Upper lobe of right lung (tissue), 1 donor: Measurements from ENCODE around the gene TMEM240. TPM values are rescaled to one million over a fixed set of nuclear protein-coding genes. Genes with fewer than 3 reads are reported as not detected.
"Not testable (repeated sequence)": the region's sequence is repeated elsewhere in the genome, so short reads cannot be mapped to it uniquely, and the experiment has no call there.

Experiments
- ATAC-seq: fragments of 200-7000 bp; cut with Tn5 transposase; one replicate; pipeline ENCODE4 v1.9.1; 2020; ENCODE audit warnings: mild to moderate bottlenecking, moderate library complexity
- DNase-seq: peaks from one replicate; pipeline ENCODE4 v3.0.0-alpha.2; 2020
- H3K27ac ChIP-seq: fragments of 200-600 bp; one replicate; pipeline ENCODE4 v1.8.0; 2022
- H3K27me3 ChIP-seq: fragments of 200-600 bp; one replicate; pipeline ENCODE4 v1.8.0; 2022; ENCODE audit warnings: mild to moderate bottlenecking
- H3K36me3 ChIP-seq: fragments of 200-600 bp; one replicate; pipeline ENCODE4 v1.8.0; 2022
- H3K4me1 ChIP-seq: fragments of 200-600 bp; one replicate; pipeline ENCODE4 v1.8.0; 2022
- H3K4me3 ChIP-seq: fragments of 200-600 bp; one replicate; pipeline ENCODE4 v1.8.0; 2022; ENCODE audit warnings: mild to moderate bottlenecking
- H3K9me3 ChIP-seq: fragments of 200-600 bp; one replicate; pipeline ENCODE4 v1.8.0; 2022
- intact Hi-C: fragments of 100-400 bp; cut with DNase I; formaldehyde crosslinking; loops from one replicate; pipeline ENCODE4 v1.11.0; 2022
- total RNA-seq: library from RNA; stranded (reverse); fragmentation: NEBNext Ultra II Directional; extraction: Animal tissue kit (Norgen Biotek cat#: 25700); gene quantifications from one replicate; pipeline ENCODE4 v1.2.1, GENCODE V29; 2021
- TF ChIP-seq, protein P1 (sequence below): fragments of 200-600 bp; IDR thresholded peaks from one replicate; pipeline ENCODE4 v1.8.0; 2022; ENCODE audit warnings: antibody characterized with exemption
- donor health status: DM: no; HTN: yes; CAD: no; lungs with severe emphysema.

Gene TMEM240
- total RNA-seq, 1 donor from 2014 or later = 2.9 TPM

DNA sequence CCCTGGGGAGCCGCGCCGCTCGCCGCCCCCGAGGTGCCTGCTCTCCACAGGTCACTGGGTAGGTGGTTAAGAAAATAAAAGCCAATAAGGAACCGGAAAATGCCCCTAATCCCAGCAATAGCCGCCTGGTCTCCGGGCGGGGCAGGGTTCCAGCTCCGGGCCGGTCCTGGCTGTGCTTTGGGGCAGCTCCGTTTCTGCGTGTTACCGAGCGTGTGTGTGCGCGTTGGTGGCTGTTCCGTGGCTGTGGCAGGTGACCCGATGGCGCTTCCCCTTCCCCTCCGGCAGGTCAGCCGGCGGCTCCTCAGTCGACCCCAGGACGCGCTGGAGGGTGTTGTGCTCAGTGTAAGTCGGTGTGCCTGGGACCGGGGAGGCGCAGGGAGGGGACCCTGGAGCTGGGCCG lies 17.2 kb downstream of the TMEM240 start:
- H3K36me3 ChIP-seq = peaks cover 21% of the 10 kb centered on the region
- H3K4me3 ChIP-seq, H3K4me1 ChIP-seq, DNase-seq, intact Hi-C loops, H3K9me3 ChIP-seq, H3K27me3 ChIP-seq, H3K27ac ChIP-seq, ATAC-seq: not testable (repeated sequence)

- ATAC-seq, H3K27ac ChIP-seq, H3K9me3 ChIP-seq, H3K4me3 ChIP-seq, H3K27me3 ChIP-seq, intact Hi-C loops, DNase-seq, H3K4me1 ChIP-seq: not testable (repeated sequence)
- H3K36me3 ChIP-seq = peaks cover 20% of the 10 kb centered on the region
Measured at GRCh38 chr1:1522536-1522935, 17.9 kb downstream of the TMEM240 start.

GRCh38 chr1:1521331-1521730 lies 19.1 kb downstream of the TMEM240 start:
- H3K27ac ChIP-seq = no peak overlapping the region
- intact Hi-C loops = no loop called here
- ATAC-seq (no peak), DNase-seq (no peak)
- no peaks in the 10 kb centered on the region for H3K27me3 ChIP-seq
- TF ChIP-seq, protein P1, sequence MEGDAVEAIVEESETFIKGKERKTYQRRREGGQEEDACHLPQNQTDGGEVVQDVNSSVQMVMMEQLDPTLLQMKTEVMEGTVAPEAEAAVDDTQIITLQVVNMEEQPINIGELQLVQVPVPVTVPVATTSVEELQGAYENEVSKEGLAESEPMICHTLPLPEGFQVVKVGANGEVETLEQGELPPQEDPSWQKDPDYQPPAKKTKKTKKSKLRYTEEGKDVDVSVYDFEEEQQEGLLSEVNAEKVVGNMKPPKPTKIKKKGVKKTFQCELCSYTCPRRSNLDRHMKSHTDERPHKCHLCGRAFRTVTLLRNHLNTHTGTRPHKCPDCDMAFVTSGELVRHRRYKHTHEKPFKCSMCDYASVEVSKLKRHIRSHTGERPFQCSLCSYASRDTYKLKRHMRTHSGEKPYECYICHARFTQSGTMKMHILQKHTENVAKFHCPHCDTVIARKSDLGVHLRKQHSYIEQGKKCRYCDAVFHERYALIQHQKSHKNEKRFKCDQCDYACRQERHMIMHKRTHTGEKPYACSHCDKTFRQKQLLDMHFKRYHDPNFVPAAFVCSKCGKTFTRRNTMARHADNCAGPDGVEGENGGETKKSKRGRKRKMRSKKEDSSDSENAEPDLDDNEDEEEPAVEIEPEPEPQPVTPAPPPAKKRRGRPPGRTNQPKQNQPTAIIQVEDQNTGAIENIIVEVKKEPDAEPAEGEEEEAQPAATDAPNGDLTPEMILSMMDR = no peak
- H3K9me3 ChIP-seq = no peaks in the 10 kb centered on the region
- no peak overlapping the region for H3K4me3 ChIP-seq
- H3K36me3 ChIP-seq = peaks cover 25% of the 10 kb centered on the region
- no peaks in the 10 kb centered on the region for H3K4me1 ChIP-seq

DNA sequence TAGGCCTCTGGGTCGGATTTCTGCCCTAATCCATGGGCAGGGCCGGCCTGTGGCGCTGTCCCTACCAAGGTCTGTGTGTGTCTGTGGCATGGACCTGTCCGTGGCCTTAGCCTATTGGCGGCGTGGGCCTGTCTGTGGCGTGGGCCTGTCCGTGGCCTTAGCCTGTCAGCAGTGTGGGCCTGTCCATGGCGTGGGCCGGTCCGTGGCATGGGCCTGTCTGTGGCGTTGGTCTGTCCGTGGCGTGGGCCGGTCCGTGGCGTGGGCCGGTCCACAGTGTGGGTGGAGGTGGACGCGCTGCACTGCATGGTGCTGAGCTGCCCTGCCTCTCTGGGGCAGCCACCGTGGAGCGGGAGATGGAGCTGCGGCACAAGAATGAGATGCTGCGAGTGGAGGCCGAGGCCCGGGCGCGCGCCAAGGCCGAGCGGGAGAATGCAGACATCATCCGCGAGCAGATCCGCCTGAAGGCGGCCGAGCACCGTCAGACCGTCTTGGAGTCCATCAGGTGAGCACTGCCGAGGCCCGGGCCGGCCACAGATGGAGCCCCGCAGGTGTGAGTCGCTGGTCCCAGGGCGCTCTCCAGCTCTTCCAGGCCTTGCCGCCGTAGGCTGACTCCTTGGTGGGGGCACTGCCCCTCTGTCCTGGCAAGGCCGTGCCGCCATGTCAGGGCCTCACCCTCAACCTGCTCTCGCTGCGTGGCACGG lies 20.5 kb downstream of the TMEM240 start:
- H3K27me3 ChIP-seq, DNase-seq, H3K4me1 ChIP-seq, H3K9me3 ChIP-seq, H3K27ac ChIP-seq, intact Hi-C loops, H3K4me3 ChIP-seq: not testable (repeated sequence)
- ATAC-seq = peak; percentile 3
- H3K36me3 ChIP-seq = peaks cover 25% of the 10 kb centered on the region

- H3K36me3 ChIP-seq = peaks cover 25% of the 10 kb centered on the region
- H3K27ac ChIP-seq, intact Hi-C loops, DNase-seq, H3K27me3 ChIP-seq, H3K9me3 ChIP-seq, H3K4me3 ChIP-seq, H3K4me1 ChIP-seq, ATAC-seq: not testable (repeated sequence)
Measured at GRCh38 chr1:1518621-1519007, 21.8 kb downstream of the TMEM240 start.

DNA sequence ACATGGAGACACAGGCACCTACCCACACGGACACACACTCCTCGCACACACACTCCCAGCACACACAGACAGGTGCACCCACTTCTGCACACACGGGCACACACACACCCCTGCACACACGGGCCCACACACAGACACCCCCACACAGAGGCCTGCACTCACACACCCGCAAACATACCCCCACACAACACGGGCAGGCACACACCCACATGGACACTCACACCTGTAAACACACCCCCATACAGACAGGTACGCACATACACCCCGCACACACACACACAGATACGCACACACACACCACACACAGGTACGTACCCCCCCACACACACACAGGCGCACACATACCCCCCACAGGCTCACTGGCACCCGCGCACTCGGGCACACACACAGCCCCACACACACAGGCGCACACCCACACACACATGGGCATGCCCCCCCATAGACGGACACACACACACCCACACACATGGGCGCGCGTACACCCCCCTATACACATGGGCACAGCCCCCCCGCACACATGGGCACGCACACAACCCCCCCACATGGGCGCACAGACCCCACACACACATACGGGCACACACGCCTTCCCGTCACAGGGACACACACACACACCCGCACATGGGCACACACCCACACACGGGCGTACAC lies 22.3 kb downstream of the TMEM240 start:
- H3K4me1 ChIP-seq = no peaks in the 10 kb centered on the region

GRCh38 chr1:1516923-1517322 lies 23.5 kb downstream of the TMEM240 start:
- H3K27me3 ChIP-seq, H3K4me1 ChIP-seq, intact Hi-C loops, H3K9me3 ChIP-seq, H3K4me3 ChIP-seq, H3K27ac ChIP-seq, ATAC-seq, DNase-seq: not testable (repeated sequence)
- peaks cover 19% of the 10 kb centered on the region for H3K36me3 ChIP-seq

More for the DNA sequence above, 22.3 kb downstream of the TMEM240 start:
- Histone ChIP-seq H3K4me3 (no peak overlapping the region), H3K27ac (no peak overlapping the region), H3K36me3 (peaks cover 25% of the 10 kb centered on the region), H3K27me3 (no peaks in the 10 kb centered on the region), H3K9me3 (no peaks in the 10 kb centered on the region)
- intact Hi-C loops = no loop called here
- no peak for DNase-seq
- no peak for ATAC-seq
- TF ChIP-seq, protein P1 = no peak

DNA sequence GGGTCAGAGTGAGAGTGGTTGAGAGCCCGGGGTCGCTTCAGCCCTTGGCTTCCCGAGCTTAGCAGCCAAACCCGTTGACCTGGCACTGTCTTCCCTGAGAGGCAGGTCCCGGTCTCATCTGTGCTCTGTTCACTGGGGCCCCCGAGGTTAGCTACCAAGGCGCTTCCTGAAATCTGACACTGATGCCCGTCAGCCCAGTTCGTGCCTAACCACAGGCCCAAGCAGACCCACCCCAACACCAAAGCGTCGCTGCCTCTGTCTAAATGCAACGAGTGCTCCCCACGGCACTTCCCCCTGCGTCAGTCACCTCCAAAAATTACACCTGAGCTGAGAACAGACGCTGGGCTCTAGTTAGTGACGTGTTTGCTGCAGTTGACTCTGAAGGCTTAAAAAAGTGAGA lies 26.0 kb downstream of the TMEM240 start:
- DNase-seq, intact Hi-C loops, H3K27ac ChIP-seq, H3K9me3 ChIP-seq, H3K27me3 ChIP-seq, H3K36me3 ChIP-seq, H3K4me1 ChIP-seq, ATAC-seq, H3K4me3 ChIP-seq: not testable (repeated sequence)

- DNase-seq, intact Hi-C loops: not testable (repeated sequence)
Measured at GRCh38 chr1:1513675-1514074, 26.7 kb downstream of the TMEM240 start.

GRCh38 chr1:1512425-1512824 lies 28.0 kb downstream of the TMEM240 start:
- ATAC-seq, H3K9me3 ChIP-seq, H3K27ac ChIP-seq, intact Hi-C loops, DNase-seq, H3K36me3 ChIP-seq, H3K4me1 ChIP-seq, H3K27me3 ChIP-seq: not testable (repeated sequence)
- H3K4me3 ChIP-seq = peak overlapping the region; percentile 88

More at GRCh38 chr1:1513675-1514074, 26.7 kb downstream of the TMEM240 start:
- H3K4me3 ChIP-seq, H3K36me3 ChIP-seq, H3K27ac ChIP-seq, H3K4me1 ChIP-seq, H3K27me3 ChIP-seq, H3K9me3 ChIP-seq, ATAC-seq: not testable (repeated sequence)
